Endodermal cell (in vitro differentiated cells): ENCODE measurements around the gene PARM1. TPM values are rescaled to one million over a fixed set of nuclear protein-coding genes. Genes with fewer than 3 reads are reported as not detected.

Experiments used
- DNase-seq: peaks from one replicate; pipeline ENCODE4 v3.0.0-alpha.2; 2017
- H3K27ac ChIP-seq: 2 replicates; pipeline ENCODE4 v1.5.1; 2013; ENCODE audit warnings: mild to moderate bottlenecking, low read depth, low read length, moderate library complexity
- H3K27me3 ChIP-seq: 2 replicates; pipeline ENCODE4 v1.6.1; 2013; ENCODE audit warnings: mild to moderate bottlenecking, low read length, moderate library complexity; ENCODE audit not compliant: insufficient read depth, control insufficient read depth, poor library complexity, severe bottlenecking
- H3K36me3 ChIP-seq: 2 replicates; pipeline ENCODE4 v1.7.0; 2013; ENCODE audit warnings: mild to moderate bottlenecking, low read length, moderate library complexity; ENCODE audit not compliant: control insufficient read depth, insufficient read depth
- H3K4me1 ChIP-seq: one replicate; pipeline ENCODE4 v1.7.0; 2013; ENCODE audit warnings: low read length; ENCODE audit not compliant: control insufficient read depth, insufficient read depth
- H3K4me3 ChIP-seq: 2 replicates; pipeline ENCODE4 v1.5.1; 2013; ENCODE audit warnings: mild to moderate bottlenecking, low read length, moderate library complexity
- H3K9ac ChIP-seq: 2 replicates; pipeline ENCODE4 v1.6.1; 2013; ENCODE audit warnings: mild to moderate bottlenecking, low read length, moderate library complexity; ENCODE audit not compliant: poor library complexity, severe bottlenecking; ENCODE audit errors: extremely low read depth
- H3K9me3 ChIP-seq: 2 replicates; pipeline ENCODE4 v1.6.1; 2013; ENCODE audit warnings: mild to moderate bottlenecking, low read length, moderate library complexity; ENCODE audit not compliant: control insufficient read depth
- H3K27ac Mint-ChIP-seq: 2 replicates; pipeline ENCODE4 v1.8.0; 2020; ENCODE audit warnings: mixed read lengths
- H3K27me3 Mint-ChIP-seq: 2 replicates; pipeline ENCODE4 v1.8.0; 2021; ENCODE audit warnings: mild to moderate bottlenecking, mixed read lengths; ENCODE audit not compliant: insufficient read depth
- H3K36me3 Mint-ChIP-seq: 2 replicates; pipeline ENCODE4 v1.8.0; 2020; ENCODE audit warnings: low read depth, mixed read lengths
- H3K4me1 Mint-ChIP-seq: 2 replicates; pipeline ENCODE4 v1.8.0; 2020; ENCODE audit warnings: mixed read lengths
- H3K4me3 Mint-ChIP-seq: 2 replicates; pipeline ENCODE4 v1.8.0; 2020; ENCODE audit warnings: mild to moderate bottlenecking, moderate library complexity, mixed read lengths
- H3K9me3 Mint-ChIP-seq: 2 replicates; pipeline ENCODE4 v1.8.0; 2020; ENCODE audit warnings: mild to moderate bottlenecking, mixed read lengths
- WGBS, 2 experiments: methylation state at CpG; one replicate each; pipeline versions ENCODE4 v1.1.5 to v1.1.7; 2013; ENCODE audit warnings: missing lambda C conversion rate in 2 of 2, mixed read lengths in 1 of 2; ENCODE audit not compliant: insufficient coverage in 1 of 2, insufficient read length in 1 of 2; 5-methylcytosine and 5-hydroxymethylcytosine counted together
- total RNA-seq, 2 donors: library from RNA; stranded (reverse); fragmentation: NEBNext Ultra II Directional in 1 of 2; extraction: Animal tissue kit (Norgen Biotek cat#: 25700) in 1 of 2; gene quantifications; 2 replicates in 1 of 2; 3 replicates in 1 of 2; pipeline ENCODE4 v1.2.1, GENCODE V29; 2021
- TF ChIP-seq, protein P1 (sequence below): fragments of 200-600 bp; sonication (generic); conservative IDR thresholded peaks from 2 replicates; pipeline ENCODE4 v1.5.0; 2021; ENCODE audit warnings: antibody characterized with exemption, mild to moderate bottlenecking

PARM1 gene
- total RNA-seq, 2 donors from 2014 or later: 0.13 to 1.1 TPM

- Mint-ChIP-seq H3K9me3 (no peaks in the 10 kb centered on the region), H3K4me3 (no peak overlapping the region), H3K27ac (no peak overlapping the region), H3K36me3 (no peaks in the 10 kb centered on the region), H3K27me3 (no peaks in the 10 kb centered on the region), H3K4me1 (peaks cover 8% of the 10 kb centered on the region)
- Histone ChIP-seq H3K9me3 (no peaks in the 10 kb centered on the region), H3K27me3 (no peaks in the 10 kb centered on the region), H3K36me3 (no peaks in the 10 kb centered on the region), H3K9ac (no peak overlapping the region), H3K4me1 (peaks cover 7% of the 10 kb centered on the region), H3K27ac (no peak overlapping the region), H3K4me3 (no peak overlapping the region)
- 93 to 100% methylated on average over 1 to 2 of the region's 3 CpGs for WGBS, 2 experiments
- TF ChIP-seq, protein P1, sequence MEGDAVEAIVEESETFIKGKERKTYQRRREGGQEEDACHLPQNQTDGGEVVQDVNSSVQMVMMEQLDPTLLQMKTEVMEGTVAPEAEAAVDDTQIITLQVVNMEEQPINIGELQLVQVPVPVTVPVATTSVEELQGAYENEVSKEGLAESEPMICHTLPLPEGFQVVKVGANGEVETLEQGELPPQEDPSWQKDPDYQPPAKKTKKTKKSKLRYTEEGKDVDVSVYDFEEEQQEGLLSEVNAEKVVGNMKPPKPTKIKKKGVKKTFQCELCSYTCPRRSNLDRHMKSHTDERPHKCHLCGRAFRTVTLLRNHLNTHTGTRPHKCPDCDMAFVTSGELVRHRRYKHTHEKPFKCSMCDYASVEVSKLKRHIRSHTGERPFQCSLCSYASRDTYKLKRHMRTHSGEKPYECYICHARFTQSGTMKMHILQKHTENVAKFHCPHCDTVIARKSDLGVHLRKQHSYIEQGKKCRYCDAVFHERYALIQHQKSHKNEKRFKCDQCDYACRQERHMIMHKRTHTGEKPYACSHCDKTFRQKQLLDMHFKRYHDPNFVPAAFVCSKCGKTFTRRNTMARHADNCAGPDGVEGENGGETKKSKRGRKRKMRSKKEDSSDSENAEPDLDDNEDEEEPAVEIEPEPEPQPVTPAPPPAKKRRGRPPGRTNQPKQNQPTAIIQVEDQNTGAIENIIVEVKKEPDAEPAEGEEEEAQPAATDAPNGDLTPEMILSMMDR: no peak
- no peak for DNase-seq
Observed at GRCh38 chr4:75036046-75036830, 103.3 kb downstream of the PARM1 start.

DNA sequence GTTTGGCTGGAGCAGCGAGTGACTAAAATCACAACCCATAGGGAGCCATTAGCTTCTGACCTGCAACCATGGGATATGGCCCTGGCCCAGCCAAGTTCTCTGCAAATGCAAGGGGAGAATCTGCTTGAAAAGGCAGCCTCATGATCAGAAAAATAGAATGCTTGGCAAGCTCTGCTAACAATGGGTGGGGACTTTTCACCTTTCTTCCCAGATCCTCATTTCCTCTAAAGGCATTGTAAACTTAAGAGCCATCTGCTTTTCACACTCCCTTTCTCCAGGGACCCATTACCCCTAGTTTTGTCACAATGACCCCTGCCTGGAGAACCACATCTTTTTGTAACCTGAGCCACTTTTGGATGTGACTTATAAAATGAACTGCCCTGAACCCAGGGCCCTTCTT, 104.3 kb downstream of the PARM1 start:
- no peak overlapping the region for H3K4me3 Mint-ChIP-seq
- no peak overlapping the region for H3K27ac ChIP-seq
- TF ChIP-seq, protein P1: no peak
- DNase-seq: no peak
- no peaks in the 10 kb centered on the region for H3K27me3 Mint-ChIP-seq
- H3K9ac ChIP-seq: no peak overlapping the region
- no peaks in the 10 kb centered on the region for H3K36me3 Mint-ChIP-seq
- no peaks in the 10 kb centered on the region for H3K27me3 ChIP-seq
- H3K4me3 ChIP-seq: no peak overlapping the region
- H3K27ac Mint-ChIP-seq: peak overlapping the region; percentile 41
- no peaks in the 10 kb centered on the region for H3K36me3 ChIP-seq
- no peaks in the 10 kb centered on the region for H3K9me3 ChIP-seq
- H3K4me1 Mint-ChIP-seq: peaks cover 8% of the 10 kb centered on the region
- H3K9me3 Mint-ChIP-seq: no peaks in the 10 kb centered on the region
- WGBS, 2 experiments: 80 to 97% methylated on average over 1 of the region's 1 CpG
- H3K4me1 ChIP-seq: peaks cover 7% of the 10 kb centered on the region

- DNase-seq: no peak
- no peak overlapping the region for H3K9ac ChIP-seq
- no peaks in the 10 kb centered on the region for H3K9me3 ChIP-seq
- TF ChIP-seq, protein P1: no peak
- Mint-ChIP-seq H3K27ac (no peak overlapping the region), H3K27me3 (no peaks in the 10 kb centered on the region), H3K36me3 (no peaks in the 10 kb centered on the region), H3K9me3 (no peaks in the 10 kb centered on the region), H3K4me1 (peaks cover 8% of the 10 kb centered on the region), H3K4me3 (no peak overlapping the region)
- H3K36me3 ChIP-seq: no peaks in the 10 kb centered on the region
- H3K27ac ChIP-seq: no peak overlapping the region
- WGBS, 2 experiments: 99% methylated on average over 4 of the region's 4 CpGs; no CpG with 5 or more reads in 1 of the 2 experiments
- H3K4me3 ChIP-seq: no peak overlapping the region
- no peaks in the 10 kb centered on the region for H3K27me3 ChIP-seq
- peaks cover 10% of the 10 kb centered on the region for H3K4me1 ChIP-seq
Observed at GRCh38 chr4:75038376-75038775, 105.5 kb downstream of the PARM1 start.
